Hippocampal formation (tissue), 2 donors: ENCODE results near the gene ACSF3.

Experiments used
- DNase-seq, 2 donors: peaks; one replicate each; lab custom pipeline; 2025; lab: John Stamatoyannopoulos, UW

The ACSF3 gene

DNA sequence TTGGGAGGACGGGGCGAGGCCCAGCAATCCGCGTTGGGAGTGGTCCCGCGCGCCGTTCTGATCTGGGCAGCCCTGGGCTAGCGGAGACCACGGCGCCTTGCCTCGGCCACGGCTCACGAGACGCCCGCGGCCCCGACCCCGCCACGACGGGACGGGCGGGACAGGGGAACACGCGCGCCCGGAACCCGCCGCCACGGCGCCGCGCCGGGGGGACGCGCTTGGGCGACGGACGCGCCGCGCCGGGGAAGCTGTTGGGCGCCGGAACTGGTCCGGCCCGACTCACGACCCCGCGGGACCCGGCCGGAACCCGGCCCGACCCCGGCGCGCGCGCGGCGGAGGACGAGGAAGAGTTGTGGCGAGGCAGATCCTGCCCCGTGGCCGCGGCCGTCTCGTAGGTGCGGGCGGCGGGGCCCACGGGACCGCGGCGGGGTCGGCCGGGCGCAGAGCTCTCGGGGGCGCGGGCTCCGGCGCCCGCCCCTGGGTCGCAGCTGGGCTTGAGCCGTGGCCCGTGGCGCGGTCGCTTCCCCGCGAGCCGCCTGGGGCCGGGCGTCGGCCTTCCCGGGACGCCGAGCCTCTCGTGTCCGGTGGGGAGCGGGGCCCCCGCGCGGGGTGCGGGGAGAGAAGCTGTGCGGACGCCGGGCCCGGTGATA is at the start of gene ACSF3:
TSS of gene ACSF3 (plus strand) at position 251 of the 650 bp plus-strand sequence. CDS start 6,830 bp downstream, outside the sequence.
- peak in 1 of 2 donors; percentile 31 for DNase-seq

DNA sequence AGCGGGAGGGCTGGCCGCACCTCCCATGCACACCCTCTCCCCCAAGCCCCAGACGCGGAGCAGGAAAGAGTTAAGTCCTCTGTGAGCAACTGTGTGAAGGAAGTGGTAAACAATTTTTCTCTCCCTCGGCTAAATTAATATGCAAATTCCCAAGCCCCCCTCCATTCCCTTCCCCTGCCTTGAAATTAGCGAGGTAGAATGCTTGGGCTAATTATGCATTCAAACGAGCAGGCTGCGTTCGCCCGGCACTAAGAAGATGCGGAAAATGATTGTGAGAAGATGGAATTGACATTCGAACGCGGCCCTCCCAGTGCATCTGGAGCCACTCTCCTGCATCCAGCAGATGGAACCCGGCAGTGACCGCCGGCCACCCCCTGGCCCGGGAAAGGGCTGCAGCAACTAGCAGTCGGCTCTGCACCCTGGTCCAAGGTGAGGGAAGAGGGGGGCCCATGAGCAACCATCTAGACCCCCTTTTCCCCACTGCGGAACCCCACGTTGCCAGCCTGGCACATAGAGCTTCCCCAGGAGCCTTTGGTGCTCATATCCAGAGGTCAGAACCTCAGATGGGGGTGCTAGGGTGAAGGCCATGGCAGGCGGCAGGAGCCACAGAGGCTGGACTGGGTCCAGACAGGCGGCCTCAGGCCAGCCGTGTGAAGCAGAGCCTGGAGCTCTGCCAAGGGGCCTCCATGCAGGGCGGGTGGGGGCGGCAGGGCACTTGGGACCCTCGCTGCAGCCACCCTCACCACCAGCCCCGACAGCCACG is 49.1 kb upstream of the ACSF3 start:
- no peak for DNase-seq

DNA sequence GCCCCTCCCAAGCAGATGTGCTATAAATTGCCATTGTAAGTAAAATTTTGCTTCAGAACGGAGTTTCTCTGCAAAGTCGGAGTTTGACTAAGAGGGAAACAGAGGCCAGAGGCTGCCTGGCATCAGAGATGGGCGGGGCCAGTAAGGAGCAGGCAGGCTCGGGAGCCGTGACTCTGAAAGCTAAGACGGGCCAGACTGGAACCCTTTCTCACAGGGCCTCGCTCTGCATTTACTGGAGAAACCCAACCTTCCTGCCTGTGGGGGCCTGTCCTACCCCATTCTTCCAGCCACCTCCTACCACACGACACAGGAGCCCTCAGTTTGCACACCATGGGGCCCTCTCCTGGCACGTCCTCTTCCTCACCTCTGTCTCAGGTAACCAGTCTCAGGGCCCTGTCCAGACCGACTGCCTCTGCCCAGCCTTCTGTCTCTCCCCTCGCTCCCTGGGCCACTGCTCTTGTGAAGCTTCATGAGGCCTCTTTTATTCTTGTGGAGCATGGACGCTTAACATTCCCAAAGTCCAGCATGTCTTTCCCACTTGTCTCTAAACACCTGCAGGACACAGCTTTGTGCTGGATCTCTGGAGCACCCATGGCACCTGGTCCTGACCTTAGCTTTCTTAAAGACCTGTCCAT is 48.4 kb upstream of the ACSF3 start:
- DNase-seq = no peak

DNA sequence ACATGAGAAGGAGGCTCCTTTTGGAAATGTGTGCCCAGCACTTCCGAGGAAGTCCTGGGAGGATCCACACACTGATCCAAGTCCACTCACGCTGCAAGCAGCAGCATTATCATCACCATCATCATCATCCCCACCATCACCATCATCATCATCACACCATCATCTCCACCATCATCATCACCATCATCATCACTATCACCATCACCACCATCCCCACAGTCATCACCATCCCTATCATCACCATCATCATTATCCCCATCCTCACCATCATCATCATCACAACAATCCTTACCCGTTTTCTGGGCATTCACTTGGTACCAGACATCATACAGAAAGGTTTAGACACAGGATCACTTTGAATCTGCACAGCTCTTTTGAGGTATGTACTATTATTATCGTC is 47.8 kb upstream of the ACSF3 start:
- no peak for DNase-seq

DNA sequence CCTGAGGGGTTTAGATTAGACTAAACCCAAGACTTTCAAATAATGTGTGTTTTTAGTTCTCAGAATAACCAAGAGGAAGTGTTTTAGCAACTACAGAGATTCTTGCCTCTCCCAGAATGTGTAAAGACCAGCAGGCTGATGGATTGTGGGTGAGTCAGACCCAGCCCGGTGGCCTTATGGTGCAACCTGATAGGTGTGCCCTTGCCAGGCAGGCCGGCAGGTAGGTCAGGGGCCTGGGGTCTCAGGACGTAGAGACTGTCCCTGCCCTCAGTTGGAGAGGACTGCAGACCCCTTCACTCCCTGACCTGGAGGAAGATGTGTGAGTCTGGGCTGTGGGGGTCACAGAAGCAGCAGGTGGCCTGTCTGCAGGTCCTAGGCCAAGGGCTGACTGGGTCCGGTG is 47.2 kb upstream of the ACSF3 start:
- no peak for DNase-seq

DNA sequence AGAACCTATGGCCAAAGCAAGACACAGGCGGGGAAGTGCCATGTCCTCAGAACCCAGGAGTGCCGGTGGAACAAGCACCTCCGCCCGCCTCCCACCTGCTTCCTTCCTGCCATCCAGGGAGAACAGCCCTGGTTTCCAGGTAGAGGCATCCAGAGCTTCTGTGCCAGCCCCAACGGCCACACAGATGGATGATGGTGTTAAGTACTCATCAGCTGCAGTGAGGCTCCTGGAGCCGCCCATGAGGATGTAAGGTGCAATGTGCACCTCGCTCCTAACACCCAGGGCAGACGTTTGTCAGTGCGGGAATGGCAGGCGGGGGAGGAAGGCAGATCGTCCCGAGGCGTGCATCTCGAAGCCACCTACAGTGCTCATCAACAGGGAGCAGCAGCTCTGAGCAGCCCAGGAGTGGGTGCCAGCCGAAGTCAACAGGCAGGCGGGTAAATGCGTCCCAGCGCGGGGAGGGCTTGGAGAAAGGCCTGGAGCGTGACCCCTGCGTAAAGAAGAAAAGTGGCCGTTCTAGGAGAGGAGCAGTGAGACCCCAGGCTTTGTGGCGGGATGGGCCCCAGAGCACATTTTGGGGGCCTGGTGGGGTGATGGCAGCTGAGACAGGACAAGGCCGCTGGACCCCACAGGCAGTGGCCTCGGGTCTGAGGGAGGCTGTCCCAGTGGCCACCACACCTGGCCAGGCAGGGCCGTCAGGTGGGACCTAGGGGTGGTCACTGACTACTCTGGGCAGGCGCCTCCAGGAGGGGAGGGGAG is 46.1 kb upstream of the ACSF3 start:
- no peak for DNase-seq

DNA sequence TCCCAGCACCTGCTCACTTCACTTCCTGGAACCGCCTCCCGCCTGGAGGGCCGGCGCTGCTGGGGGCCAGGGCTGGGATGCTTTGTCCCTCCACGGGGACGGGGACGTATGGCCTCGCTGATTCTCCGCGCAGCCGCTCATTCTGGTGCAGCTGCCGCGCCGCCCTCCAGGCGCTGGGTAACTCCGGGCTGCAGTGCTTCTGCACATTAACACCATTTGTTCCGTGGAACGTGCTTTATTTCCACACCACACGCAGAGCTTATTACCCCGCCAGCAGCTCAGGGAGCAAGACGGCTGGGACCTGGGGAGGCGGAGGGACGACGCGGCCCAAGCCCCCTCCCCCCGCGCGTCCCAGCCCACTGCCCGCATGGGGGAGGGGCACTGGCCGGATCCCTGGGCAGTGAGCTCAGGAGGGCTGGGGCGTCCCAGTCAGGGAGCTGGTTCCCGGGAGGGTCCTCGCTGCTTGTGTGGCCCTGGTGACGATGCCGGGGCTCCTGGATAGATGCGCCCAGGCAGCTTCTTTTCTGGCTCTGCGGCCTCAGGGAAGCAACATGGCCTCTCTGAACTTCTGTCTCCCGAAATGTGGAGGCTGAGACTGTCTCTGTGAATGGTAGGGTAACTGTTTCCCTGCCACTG is 45.4 kb upstream of the ACSF3 start:
- no peak for DNase-seq

DNA sequence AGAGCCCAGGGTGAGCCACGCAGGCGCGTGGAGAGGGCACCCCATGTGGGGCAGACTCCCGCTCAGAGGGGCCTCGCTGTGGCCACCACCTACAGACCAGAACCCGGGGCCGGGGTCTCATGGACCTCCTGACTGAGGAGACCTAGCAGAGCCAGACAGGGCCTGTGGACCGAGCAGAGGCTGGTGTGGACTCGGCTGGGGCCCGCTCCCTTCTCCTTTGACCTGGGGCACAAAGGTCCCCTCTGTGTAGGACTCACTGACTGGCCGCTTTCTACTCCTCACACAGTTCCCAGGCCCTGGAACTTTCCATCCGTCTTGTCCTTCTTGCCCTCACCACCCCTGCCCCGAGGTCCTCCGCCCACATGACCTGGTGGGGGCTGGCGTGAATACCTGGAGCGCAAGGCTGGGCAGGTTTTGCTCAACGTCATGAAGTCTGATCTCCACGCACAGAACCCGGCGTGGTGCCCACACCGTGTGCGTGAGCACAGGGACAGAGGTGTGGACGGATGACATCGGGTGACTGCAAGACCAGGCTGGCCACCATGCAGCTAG is 44.7 kb upstream of the ACSF3 start:
- no peak for DNase-seq

DNA sequence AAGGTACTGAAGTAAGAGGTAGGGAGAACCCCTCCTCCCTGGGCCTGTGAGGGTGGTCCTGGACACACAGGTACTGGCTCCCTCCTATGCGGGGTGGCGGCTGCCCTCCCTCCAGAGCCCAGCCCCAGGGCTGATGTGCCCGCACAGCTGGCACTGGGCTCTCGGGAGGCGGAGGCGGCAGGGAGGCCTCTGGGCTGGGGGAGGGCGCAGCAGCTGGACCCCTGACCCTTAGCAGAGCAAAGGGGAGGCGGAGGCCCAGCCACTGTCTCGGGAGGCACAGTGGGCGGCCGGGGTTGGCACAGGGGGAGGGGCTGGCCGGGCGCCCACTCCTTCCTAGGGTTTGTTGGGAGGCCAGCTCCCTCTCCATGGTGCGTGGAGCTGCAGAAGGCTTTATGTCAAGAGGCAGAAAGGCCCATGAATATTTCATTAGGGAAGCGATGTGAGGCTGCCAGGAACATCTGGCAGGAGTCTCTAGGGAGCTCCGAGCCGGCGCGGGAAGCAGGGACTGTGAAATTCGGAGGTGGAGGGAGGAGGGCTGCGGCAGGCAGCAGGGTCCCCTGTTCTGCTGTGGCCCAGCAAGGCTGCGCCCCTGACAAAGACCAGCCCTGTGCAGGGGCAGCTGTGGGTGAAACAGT is 44.1 kb upstream of the ACSF3 start:
- no peak for DNase-seq

DNA sequence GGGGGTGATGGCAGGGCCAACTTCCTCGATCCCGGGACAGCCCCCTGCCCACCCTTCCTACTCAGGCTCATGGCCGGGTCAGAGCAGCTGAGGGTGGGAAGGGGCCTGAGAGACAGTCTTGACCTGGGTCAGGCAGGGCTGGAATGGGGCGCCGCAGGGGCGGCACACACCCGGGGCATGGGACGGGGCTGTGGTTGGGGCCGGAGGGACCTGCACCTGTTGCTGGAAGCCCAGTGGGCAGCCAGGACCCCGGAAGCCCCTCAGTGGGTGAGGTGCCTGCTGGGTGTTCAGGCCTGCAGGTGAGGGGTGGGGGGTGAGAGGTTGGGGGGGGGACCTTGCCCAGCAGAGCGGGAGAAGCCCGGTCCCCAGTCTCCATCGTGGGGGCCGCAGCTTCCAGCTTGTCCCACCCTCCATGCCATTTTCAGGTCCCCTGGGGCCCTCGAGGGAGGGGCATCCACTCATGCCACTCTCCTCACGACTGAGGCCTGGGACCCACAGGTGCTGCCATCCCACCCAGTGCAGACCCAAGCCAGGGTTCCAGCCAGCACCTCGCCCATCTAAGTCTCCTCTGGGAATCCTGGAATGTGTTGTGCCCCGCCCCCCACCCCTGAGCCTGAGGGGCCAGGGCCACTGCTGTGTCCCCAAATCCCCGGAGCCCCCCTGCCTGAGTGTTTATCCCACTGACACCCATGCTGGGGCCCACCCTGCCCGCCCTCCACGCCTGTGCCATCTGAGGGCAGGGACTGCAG is 43.4 kb upstream of the ACSF3 start:
- DNase-seq = no peak

DNA sequence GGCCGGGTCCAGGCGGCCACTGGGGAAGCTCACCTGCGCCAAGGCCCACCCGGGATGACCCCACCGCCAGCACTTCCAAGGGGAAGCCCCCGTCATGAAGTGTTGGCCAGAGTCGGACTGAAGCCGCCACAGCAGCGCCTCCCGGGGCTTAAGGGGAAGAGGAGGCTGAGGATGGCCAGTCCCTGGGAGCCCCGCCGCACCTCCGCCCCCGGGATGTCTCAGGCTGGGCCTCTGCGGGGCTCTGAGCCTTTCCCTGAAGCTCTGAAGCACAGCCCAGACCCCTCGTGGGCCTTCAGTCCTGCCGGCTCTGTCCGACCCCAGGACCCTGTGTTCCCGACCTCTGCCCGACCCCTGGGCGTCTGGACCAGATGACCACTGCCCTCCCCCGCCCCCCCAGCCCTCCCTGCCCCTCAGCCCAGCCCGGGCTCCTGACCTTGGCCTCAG is 42.8 kb upstream of the ACSF3 start:
- no peak for DNase-seq

DNA sequence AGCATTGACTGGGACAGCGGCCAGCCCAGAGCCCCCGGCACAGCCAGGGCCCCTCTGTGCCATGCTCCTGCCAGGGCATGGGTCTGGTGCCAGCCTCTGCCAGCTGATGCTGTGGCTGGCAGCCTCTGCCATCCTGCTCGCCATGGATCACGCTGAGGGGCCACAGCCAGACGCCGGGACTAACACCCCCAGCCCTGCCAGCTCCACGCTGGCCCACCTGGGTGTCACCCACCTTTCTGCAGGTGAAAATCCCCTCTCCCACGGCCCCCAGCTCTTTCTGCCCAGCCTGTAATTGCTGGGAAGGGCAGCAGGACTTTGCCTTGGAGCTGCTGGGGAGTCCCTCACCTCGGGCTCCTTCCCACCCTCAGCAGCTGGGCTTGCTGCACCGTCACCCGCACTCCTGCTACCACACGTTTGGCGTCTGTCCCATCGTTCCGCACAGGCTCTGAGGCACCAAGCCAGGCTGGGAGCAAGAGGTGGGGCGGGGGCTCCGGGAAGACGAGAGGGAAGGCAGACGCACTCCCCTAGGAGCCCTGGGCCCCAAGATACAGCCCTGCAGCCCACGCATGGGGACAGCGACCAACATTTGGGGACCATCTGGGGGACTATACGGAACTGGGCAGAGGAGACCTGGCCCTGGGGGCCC is 42.0 kb upstream of the ACSF3 start:
- DNase-seq = no peak

DNA sequence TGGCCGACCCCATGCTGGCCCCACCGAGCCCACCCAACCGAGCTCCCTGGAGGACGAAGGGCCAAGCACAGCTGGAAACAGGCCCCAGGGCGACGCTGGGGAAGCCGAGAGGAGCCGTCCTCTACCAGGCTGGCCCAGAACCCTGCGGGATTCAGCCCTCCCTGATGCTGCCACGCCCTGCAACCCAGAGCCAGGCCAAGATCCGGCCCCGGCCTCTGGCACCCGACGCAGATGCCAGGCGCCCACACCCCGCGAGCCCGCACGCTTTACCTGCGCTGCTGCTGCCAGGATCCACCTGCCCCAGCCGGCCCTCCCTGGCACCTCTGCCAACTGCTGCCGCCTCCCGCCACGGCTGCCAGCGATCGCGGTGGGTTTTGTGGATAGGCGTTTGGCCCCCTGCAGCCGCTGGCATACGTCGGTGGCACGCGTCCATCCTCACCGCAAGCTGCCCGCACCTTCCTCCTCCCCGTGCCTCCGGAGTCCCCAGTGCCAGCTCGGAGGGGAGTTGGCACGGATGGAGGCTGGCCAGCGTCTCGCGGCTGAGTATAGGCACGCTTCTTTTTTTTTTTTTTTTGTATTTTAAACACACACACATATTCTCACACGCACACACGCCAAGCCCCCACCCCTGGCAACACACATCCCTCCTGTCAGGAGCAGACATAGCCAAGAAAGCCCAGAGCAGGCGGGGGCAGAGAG is 41.3 kb upstream of the ACSF3 start:
- no peak for DNase-seq

DNA sequence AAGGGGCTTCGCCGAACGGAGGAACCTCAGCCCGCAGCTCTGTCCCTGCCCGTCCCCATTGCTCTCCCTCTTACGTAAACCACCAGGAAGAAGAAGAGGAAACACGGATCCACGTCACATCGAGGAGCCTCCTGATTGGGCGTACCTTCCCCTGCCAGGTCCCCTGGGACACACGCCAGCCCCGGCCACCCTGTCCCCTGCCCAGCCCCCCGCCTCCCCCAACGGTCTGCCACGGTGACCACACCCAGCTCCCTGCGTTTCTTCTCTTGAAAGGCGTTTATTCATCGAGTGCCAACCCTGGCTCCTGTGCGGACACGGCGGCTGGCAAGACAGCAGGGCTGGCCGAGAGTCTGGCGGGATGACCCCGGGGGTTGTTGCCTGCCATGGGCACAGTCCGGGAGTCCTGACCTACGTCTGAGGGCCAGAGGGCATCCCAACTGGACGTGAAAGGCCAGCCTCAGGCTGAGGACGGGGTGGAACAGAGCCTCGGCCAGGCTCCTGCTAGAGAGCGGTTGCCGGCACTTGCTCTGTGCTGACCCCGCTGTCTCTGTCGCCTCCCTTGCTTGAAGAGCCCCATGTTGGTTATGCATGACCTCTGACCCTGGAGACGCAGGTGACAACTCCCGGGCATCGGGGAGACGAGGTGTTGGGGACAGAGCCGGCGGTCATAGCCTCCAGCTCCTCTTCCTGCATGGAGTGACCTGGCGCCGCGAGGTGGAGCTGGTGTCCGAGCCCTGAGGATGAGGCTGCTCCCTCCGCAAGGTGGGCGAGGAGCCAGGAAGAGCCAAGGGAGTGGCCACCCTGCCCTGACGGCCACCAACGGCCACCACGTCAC is 40.5 kb upstream of the ACSF3 start:
- peak in 1 of 2 donors; percentile 52 for DNase-seq

DNA sequence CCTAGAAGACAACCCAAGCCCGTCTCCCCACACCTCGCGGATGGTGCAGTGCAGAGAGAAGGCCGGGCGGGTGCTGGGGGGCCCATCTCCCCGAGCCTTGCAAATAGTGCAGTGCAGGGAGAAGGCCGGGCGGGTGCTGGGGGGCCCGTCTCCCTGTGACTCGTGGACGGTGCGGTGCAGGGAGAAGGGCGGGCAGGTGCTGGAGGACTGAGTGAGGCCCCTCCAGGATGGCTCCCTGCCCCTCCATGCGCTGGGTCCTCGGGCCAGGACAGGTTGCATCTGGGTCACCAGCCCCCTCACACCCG is 40.0 kb upstream of the ACSF3 start:
- no peak for DNase-seq

DNA sequence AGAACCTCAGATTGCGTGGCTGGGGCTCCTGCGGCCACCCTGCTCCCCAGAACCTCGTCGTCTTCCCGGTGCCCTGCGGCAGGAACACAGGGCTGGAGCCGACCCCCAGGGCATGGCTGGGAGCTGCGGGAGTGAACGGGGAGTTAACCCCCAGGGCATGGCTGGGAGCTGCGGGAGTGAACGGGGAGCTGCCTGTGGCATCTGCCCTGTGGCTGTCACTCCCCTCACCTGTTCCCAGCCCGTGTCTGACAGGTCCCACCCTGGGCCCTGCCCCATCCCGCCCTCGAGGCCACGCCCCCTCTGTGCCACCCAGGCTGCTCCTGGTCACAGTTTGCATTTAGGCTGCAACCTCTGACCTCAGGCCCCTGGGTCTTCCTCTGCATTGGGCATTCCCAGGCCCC is 39.4 kb upstream of the ACSF3 start:
- no peak for DNase-seq

DNA sequence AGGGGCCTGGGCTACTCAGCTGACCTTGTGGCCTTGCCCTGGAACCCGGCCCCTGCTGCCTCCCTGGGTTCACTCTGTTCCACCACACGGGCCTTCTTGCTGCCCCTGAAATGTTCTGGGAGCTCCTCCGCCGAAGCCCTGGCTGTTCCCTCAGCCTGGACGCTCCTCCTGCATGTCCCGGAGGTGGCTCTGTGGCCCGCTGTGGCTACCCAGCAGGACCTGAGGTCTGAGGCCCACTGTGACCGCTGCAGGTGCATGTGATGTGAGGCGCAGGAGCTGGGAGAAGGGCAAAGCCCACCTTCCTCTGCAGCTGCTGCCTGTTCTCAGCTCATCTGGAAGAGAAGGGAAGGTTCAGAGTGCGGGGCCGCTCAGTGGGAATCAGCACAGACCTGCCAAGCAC is 38.9 kb upstream of the ACSF3 start:
- no peak for DNase-seq

DNA sequence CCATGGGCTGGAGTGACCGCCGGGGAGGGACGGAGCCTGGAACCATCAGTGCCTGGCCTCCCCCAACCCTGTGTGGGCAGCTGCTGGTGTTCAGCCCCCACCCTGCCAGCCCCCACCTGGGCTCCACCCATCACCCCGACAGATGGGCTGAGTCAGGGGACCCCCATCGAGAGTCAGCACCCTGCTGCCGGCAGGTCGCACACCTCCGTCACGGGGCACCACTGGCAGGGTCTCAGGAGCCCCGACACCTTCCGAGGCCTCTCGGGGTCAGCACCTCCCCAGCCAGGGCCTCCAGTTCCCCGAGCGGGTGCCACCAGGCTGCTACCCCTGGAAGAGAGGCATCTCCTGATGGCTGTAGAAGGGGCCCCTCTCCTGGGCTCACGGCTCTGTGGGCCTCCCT is 38.3 kb upstream of the ACSF3 start:
- no peak for DNase-seq
